Vagina (tissue), 2 donors: ENCODE results near the gene TAF11L3. TPM values are rescaled to one million over a fixed set of nuclear protein-coding genes. Genes with fewer than 3 reads are reported as not detected.
"Not testable (repeated sequence)": the region's sequence is repeated elsewhere in the genome, so short reads cannot be mapped to it uniquely, and the experiment has no call there.

Experiments
- DNase-seq, 2 donors: peaks; one replicate each; pipeline ENCODE4 v3.0.0-alpha.2; 2017; ENCODE audit errors: extremely low spot score in 2 of 2
- H3K27ac ChIP-seq: fragments of 200-600 bp; sonication (generic); one replicate; pipeline ENCODE4 v1.5.1; 2019
- H3K27me3 ChIP-seq: fragments of 200-600 bp; sonication (generic); one replicate; pipeline ENCODE4 v1.5.1; 2019
- H3K36me3 ChIP-seq, 2 donors: fragments of 200-600 bp; sonication (generic); one replicate each; pipeline ENCODE4 v1.5.1; 2017 to 2019
- H3K4me1 ChIP-seq: fragments of 200-600 bp; sonication (generic); one replicate; pipeline ENCODE4 v1.5.1; 2019
- H3K4me3 ChIP-seq, 2 donors: fragments of 200-600 bp; sonication (generic); 1 replicate in 1 of 2; 2 replicates in 1 of 2; pipeline ENCODE4 v1.5.1; 2016 to 2019
- H3K9me3 ChIP-seq: fragments of 200-600 bp; sonication (generic); one replicate; pipeline ENCODE4 v1.5.1; 2019
- CTCF ChIP-seq, 3 experiments: fragments of 450-650 bp in 2 of 3; fragments of 200-600 bp in 1 of 3; sonication (generic) in 1 of 3; IDR thresholded peaks; one replicate each; pipeline ENCODE4 v1.5.1; 2017 to 2019; ENCODE audit warnings: antibody characterized with exemption in 3 of 3, mild to moderate bottlenecking in 2 of 3, moderate library complexity in 2 of 3
- POLR2A ChIP-seq, 2 donors: fragments of 450-650 bp; IDR thresholded peaks; one replicate each; pipeline ENCODE4 v1.6.1; 2017; ENCODE audit warnings: antibody characterized with exemption in 2 of 2, mild to moderate bottlenecking in 2 of 2, moderate library complexity in 2 of 2
- POLR2AphosphoS5 ChIP-seq, 2 donors: sonication (generic); formaldehyde crosslinking; IDR thresholded peaks; one replicate each; pipeline ENCODE4 v1.9.0; 2017; ENCODE audit warnings: antibody characterized with exemption in 2 of 2, mild to moderate bottlenecking in 2 of 2, low read depth in 1 of 2; ENCODE audit not compliant: insufficient read depth in 1 of 2
- intact Hi-C: fragments of 100-400 bp; cut with DNase I; formaldehyde crosslinking; loops from one replicate; pipeline ENCODE4 v1.15.1; 2023
- total RNA-seq: library from RNA; depleted of rRNA; stranded (reverse); fragments of >200 nt; gene quantifications from one replicate; pipeline ENCODE4 v1.2.3, GENCODE V29; 2016

TAF11L3 gene
- total RNA-seq, 1 donor from 2014 or later = not detected

GRCh38 chr5:17482790-17483189 is 35.4 kb upstream of the TAF11L3 start:
- intact Hi-C loops = no loop called here
- Histone ChIP-seq H3K9me3 (no peaks in the 10 kb centered on the region), H3K27me3 (no peaks in the 10 kb centered on the region), H3K4me3 (no peak overlapping the region), H3K4me1 (no peaks in the 10 kb centered on the region), H3K27ac (no peak overlapping the region), H3K36me3 (no peaks in the 10 kb centered on the region)
- TF ChIP-seq POLR2A (IDR thresholded peaks at IDR 0.05) = no peak
- no peak for TF ChIP-seq CTCF (IDR thresholded peaks at IDR 0.05)
- TF ChIP-seq POLR2AphosphoS5 (IDR thresholded peaks at IDR 0.05; ENCODE audit: insufficient read depth in 1 of 2, low read depth in 1 of 2) = no peak
- no peak for DNase-seq

GRCh38 chr5:17486464-17487173 is 31.5 kb upstream of the TAF11L3 start:
- H3K36me3 ChIP-seq, H3K27ac ChIP-seq, intact Hi-C loops, DNase-seq, H3K27me3 ChIP-seq, H3K4me1 ChIP-seq, H3K9me3 ChIP-seq, H3K4me3 ChIP-seq: not testable (repeated sequence)

- Histone ChIP-seq H3K4me3 (no peak overlapping the region), H3K27me3 (no peaks in the 10 kb centered on the region), H3K36me3 (no peaks in the 10 kb centered on the region), H3K9me3 (no peaks in the 10 kb centered on the region), H3K27ac (no peak overlapping the region), H3K4me1 (no peaks in the 10 kb centered on the region)
- TF ChIP-seq POLR2A (IDR thresholded peaks at IDR 0.05) (no peak), POLR2AphosphoS5 (IDR thresholded peaks at IDR 0.05; ENCODE audit: insufficient read depth in 1 of 2, low read depth in 1 of 2) (no peak), CTCF (IDR thresholded peaks at IDR 0.05) (no peak)
- intact Hi-C loops = no loop called here
- DNase-seq = no peak
Measured at GRCh38 chr5:17487174-17487512, 31.0 kb upstream of the TAF11L3 start.

- H3K9me3 ChIP-seq, intact Hi-C loops, H3K4me3 ChIP-seq, DNase-seq, H3K36me3 ChIP-seq, H3K27me3 ChIP-seq, H3K4me1 ChIP-seq, H3K27ac ChIP-seq: not testable (repeated sequence)
Measured at GRCh38 chr5:17491257-17491656, 26.9 kb upstream of the TAF11L3 start.

- H3K27me3 ChIP-seq = no peaks in the 10 kb centered on the region
- no peak overlapping the region for H3K27ac ChIP-seq
- no peaks in the 10 kb centered on the region for H3K9me3 ChIP-seq
- no peaks in the 10 kb centered on the region for H3K4me1 ChIP-seq
- no peaks in the 10 kb centered on the region for H3K36me3 ChIP-seq
- no peak overlapping the region for H3K4me3 ChIP-seq
- no peak for TF ChIP-seq CTCF (IDR thresholded peaks at IDR 0.05)
- no peak for TF ChIP-seq POLR2A (IDR thresholded peaks at IDR 0.05)
- TF ChIP-seq POLR2AphosphoS5 (IDR thresholded peaks at IDR 0.05; ENCODE audit: insufficient read depth in 1 of 2, low read depth in 1 of 2) = no peak
- DNase-seq = no peak
- intact Hi-C loops = no loop called here
Measured at GRCh38 chr5:17492770-17493169, 25.4 kb upstream of the TAF11L3 start.

- Histone ChIP-seq H3K27ac (no peak overlapping the region), H3K4me1 (no peaks in the 10 kb centered on the region), H3K36me3 (no peaks in the 10 kb centered on the region), H3K27me3 (no peaks in the 10 kb centered on the region), H3K4me3 (no peak overlapping the region), H3K9me3 (no peaks in the 10 kb centered on the region)
- intact Hi-C loops = no loop called here
- no peak for DNase-seq
- TF ChIP-seq POLR2AphosphoS5 (IDR thresholded peaks at IDR 0.05; ENCODE audit: insufficient read depth in 1 of 2, low read depth in 1 of 2) = no peak
- no peak for TF ChIP-seq CTCF (IDR thresholded peaks at IDR 0.05)
- no peak for TF ChIP-seq POLR2A (IDR thresholded peaks at IDR 0.05)
Measured at GRCh38 chr5:17497446-17497845, 20.7 kb upstream of the TAF11L3 start.

- H3K27ac ChIP-seq, H3K4me3 ChIP-seq, DNase-seq, H3K27me3 ChIP-seq, H3K36me3 ChIP-seq, H3K4me1 ChIP-seq, H3K9me3 ChIP-seq, intact Hi-C loops: not testable (repeated sequence)
Measured at GRCh38 chr5:17497931-17498330, 20.2 kb upstream of the TAF11L3 start, which contains the start of gene TAF11L2. Gene TAF11L2 (plus strand): TSS chr5:17498231.
